ENCODE measurements around the gene HOXB2.

HOXB2 gene

DNA sequence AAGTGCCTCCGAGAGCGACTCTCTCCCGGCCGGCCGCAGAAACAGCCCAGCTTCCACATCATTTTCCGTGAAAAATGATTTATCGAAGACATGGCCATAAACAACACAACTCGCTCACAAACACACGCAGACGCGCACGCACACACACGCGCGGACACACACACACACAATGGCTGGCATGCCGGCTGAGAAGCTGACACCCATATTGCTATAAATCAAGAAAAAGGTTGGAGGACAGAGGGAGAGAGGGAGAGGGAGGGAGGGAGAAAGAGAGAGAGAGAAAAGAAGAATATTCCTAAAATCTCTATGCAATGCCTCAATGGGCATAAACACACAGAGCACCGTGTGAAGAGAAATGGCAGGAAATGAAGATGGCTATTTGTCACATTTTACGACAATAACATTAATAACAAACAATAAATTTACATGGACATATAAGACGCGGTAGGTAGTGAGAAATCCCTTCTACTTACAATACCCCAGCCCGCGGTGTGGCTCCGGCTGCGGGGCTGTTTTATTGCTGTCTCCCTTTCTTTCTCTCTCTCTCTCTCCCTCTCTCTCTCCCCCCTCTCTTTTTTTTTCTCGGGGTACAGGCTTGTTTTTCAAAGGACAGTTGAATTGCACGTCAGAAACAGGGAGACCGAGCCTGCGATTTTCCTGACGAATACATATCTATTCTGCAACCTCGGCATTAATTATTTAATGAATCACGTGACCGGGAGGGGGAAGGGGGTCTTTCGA lies 23.8 kb upstream of the HOXB2 start:
- TF ChIP-seq, protein P1, sequence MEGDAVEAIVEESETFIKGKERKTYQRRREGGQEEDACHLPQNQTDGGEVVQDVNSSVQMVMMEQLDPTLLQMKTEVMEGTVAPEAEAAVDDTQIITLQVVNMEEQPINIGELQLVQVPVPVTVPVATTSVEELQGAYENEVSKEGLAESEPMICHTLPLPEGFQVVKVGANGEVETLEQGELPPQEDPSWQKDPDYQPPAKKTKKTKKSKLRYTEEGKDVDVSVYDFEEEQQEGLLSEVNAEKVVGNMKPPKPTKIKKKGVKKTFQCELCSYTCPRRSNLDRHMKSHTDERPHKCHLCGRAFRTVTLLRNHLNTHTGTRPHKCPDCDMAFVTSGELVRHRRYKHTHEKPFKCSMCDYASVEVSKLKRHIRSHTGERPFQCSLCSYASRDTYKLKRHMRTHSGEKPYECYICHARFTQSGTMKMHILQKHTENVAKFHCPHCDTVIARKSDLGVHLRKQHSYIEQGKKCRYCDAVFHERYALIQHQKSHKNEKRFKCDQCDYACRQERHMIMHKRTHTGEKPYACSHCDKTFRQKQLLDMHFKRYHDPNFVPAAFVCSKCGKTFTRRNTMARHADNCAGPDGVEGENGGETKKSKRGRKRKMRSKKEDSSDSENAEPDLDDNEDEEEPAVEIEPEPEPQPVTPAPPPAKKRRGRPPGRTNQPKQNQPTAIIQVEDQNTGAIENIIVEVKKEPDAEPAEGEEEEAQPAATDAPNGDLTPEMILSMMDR (IDR thresholded peaks at IDR 0.05; ENCODE audit: insufficient read depth, missing control alignments): no peak
- FAIRE-seq (no peak), DNase-seq (ENCODE audit: insufficient read length, low spot score) (no peak)

DNA sequence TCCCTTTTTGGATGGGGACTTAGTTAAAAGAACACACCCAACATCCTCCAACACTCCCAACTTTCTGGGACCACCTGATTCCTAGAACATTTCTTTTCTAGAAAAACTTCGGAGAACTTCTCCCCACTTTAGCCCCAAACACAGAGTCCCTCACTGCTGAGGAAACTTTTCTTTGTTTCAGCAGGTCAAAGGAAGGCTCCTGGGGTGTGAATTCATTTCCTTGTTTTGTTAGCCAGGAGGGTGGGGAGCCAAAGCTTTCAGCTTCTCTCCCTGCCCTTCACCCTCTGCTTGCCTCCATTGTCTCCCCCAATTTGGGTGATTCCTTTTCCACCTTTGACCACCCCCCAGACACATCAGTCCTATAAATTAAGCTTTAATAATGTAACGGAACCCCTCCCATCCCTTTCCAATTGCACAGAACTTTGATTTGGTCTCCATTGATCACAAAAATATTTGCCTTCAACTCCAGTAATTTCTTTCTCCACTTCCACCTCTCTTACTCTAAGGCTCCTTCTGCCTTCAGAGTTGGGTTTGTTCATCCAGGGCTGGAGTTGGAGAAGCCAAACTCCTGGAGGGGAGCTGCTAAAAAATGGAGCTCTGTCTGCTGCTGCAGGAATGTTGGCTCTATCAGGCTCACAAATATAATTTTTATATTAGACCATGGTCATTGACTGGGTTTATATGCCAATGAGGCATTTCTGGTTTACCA lies 22.9 kb upstream of the HOXB2 start:
- FAIRE-seq (no peak), DNase-seq (ENCODE audit: insufficient read length, low spot score) (no peak)
- TF ChIP-seq, protein P1 (IDR thresholded peaks at IDR 0.05; ENCODE audit: insufficient read depth, missing control alignments): no peak

DNA sequence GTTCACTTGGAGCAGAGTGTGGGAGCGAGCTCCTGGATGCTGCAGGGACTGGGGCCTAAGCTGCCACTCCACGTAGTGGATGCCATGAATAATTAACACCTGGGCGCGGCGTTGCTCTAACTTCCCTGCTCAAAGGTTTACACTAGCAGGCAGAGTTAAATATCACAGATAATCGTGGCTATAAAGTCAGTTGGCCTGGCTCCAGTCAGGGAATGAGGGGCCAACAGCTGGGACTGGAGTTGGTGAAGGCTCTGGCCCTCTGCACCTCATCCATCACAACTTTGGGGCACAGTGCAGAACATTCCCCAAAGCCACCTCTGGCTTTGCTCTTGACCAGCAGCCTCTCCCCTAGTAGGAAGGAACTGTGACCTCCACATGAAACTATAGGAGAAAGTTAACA lies 22.3 kb upstream of the HOXB2 start:
- FAIRE-seq (no peak), DNase-seq (ENCODE audit: insufficient read length, low spot score) (no peak)
- TF ChIP-seq, protein P1 (IDR thresholded peaks at IDR 0.05; ENCODE audit: insufficient read depth, missing control alignments): no peak

DNA sequence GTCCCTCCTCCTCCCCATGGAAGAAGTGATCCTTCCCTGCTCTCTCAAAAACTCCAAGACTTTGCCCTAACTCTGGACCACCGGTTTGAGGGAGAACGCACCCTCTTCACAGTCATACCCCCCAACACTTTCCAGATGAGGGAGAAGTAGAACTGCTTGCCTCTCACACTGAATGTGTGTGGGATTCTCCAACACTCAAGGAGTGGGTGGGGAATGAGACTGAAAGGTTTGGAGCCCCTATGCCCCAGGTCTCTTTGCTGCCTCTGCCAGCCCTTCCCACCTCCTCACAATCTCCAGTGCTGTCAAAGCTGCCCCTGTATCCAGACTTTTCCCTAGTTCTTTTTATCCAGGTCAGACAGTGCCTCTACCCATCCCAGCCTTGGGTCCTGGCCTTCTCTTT lies 21.8 kb upstream of the HOXB2 start:
- DNase-seq (ENCODE audit: insufficient read length, low spot score) (no peak), FAIRE-seq (no peak)
- TF ChIP-seq, protein P1 (IDR thresholded peaks at IDR 0.05; ENCODE audit: insufficient read depth, missing control alignments): no peak

DNA sequence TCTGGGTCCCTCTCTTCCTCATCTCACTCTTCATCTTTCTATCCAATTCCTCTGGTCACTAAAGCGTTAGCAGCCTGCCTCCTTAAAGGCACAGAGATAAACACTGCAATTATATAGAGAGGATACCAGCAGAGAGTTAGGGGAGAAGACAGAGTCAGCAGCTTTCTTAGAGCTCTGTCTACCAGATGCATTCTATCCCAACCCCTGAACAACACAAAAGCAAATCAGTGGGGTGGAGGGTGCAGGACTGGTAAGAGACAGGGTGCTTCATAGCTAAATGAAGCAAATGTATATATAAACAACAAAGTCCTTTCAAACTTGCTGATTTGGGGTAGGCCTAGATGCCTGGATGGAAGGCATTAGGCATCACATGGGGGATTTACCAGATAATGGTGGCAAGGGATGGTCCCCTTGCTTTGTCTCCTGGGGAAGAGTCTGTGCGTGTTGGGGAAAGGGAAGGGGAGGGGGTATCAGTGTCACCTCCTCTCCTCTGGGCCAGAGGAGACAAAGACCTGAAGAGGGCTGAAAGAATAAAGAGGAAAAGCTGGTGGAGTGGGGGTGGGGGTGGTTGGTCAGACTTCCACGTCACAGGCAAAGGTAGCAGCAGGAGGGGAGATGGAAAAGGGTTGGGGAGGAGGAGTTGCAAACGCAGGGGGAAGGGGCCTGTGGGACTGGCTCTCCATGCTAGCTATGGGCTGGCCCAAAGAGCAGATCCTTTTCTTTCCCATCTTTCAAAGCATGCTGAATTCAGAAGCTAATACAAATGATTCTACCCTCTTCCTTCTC lies 21.2 kb upstream of the HOXB2 start:
- TF ChIP-seq, protein P1 (IDR thresholded peaks at IDR 0.05; ENCODE audit: insufficient read depth, missing control alignments): no peak
- FAIRE-seq (no peak), DNase-seq (ENCODE audit: insufficient read length, low spot score) (no peak)

DNA sequence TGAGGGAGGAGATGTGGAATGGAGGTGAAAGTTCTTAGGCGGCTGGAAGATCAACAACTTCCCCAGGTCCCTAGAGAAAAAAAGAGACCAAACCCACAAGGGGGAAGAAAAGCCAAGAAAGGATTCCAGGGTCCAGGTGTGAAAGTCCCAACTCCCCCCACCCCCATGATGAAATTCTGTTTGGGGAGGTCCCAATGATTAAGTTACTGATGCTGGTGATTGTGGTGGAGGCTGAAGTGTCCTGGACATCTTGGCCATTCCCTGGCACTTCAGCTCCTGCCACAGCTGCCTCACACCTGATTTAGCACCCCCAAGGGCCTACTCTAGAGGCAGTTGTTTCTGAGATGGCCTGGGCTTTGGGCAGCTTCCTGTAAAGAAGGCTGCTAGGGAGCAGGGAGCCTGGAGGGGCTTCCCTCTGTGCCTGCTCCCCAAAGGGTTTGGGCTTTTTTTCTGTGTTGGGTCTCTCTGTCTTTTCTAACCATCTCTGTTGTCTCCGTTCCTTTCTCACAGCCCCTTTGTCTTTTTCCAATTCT lies 20.2 kb upstream of the HOXB2 start:
- no peak for DNase-seq (ENCODE audit: insufficient read length, low spot score)

More for the DNA sequence above, 20.2 kb upstream of the HOXB2 start:
- FAIRE-seq: no peak
- TF ChIP-seq, protein P1 (IDR thresholded peaks at IDR 0.05; ENCODE audit: insufficient read depth, missing control alignments): no peak
